ENCODE data around the gene GUCY2C. TPM values are rescaled to one million over a fixed set of nuclear protein-coding genes. Genes with fewer than 3 reads are reported as not detected.

The GUCY2C gene
- polyA plus RNA-seq, 1 experiment, result not detected

DNA sequence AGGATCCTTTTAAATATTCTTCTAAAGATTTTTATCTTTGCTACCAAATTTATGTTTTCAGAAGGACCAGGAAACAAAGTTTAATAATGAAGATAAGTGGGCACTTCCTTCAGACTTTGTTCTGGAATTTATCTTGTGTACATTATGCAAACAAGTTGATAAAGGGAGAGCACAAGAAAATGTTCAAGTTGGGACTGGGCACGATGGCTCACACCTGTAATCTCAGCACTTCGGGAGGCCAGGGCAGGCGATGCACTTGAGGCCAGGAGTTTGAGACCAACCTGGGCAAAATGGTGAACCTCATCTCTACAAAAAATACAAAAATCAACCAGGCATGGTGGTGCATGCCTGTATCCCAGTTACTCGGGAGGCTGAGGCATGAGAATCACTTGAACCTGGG is 133.4 kb downstream of the GUCY2C start:
- Histone ChIP-seq H3K9me3 (ENCODE audit: control insufficient read depth, insufficient read depth, low read length) (peaks cover 4% of the 10 kb centered on the region; the same call in 1 of the 2 replicates), H3K27ac (ENCODE audit: low read depth, low read length) (no peak overlapping the region), H3K4me3 (ENCODE audit: low read depth, low read length) (no peak overlapping the region), H3K27me3 (ENCODE audit: control insufficient read depth, insufficient read depth, low read length) (peaks cover 3% of the 10 kb centered on the region)
- ChIA-PET POLR2A (no interaction called here), CTCF (interaction anchor here (0.7 kb wide), 1 partner anchor 377 kb away, joined by 4 read pairs; no protein-coding TSS in a partner anchor)
- TF ChIP-seq, protein P1, sequence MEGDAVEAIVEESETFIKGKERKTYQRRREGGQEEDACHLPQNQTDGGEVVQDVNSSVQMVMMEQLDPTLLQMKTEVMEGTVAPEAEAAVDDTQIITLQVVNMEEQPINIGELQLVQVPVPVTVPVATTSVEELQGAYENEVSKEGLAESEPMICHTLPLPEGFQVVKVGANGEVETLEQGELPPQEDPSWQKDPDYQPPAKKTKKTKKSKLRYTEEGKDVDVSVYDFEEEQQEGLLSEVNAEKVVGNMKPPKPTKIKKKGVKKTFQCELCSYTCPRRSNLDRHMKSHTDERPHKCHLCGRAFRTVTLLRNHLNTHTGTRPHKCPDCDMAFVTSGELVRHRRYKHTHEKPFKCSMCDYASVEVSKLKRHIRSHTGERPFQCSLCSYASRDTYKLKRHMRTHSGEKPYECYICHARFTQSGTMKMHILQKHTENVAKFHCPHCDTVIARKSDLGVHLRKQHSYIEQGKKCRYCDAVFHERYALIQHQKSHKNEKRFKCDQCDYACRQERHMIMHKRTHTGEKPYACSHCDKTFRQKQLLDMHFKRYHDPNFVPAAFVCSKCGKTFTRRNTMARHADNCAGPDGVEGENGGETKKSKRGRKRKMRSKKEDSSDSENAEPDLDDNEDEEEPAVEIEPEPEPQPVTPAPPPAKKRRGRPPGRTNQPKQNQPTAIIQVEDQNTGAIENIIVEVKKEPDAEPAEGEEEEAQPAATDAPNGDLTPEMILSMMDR (IDR thresholded peaks at IDR 0.05; ENCODE audit: low read depth, low read length), result no peak
- no peak for DNase-seq (ENCODE audit: low read depth, low spot score)

Other genes with a start within 250 kb of the GUCY2C start
- gene PLBD1, start 128.7 kb downstream of the GUCY2C start, polyA plus RNA-seq (2011; rRNA removed), result 0.31 and 0.37 TPM in 2 replicates
- gene WBP11, start 106.9 kb upstream of the GUCY2C start, polyA plus RNA-seq (2011; rRNA removed), result 13.2 and 16.5 TPM in 2 replicates
- 0.57 and 1.0 TPM in 2 replicates for gene C12orf60, start 107.1 kb upstream of the GUCY2C start, polyA plus RNA-seq (2011; rRNA removed)
- gene SMCO3, start 117.6 kb upstream of the GUCY2C start, polyA plus RNA-seq (2011; rRNA removed), result 0.05 TPM in 1 of 2 replicates, not detected in the other
- not detected in 2 replicates for gene ART4, start 146.9 kb upstream of the GUCY2C start, polyA plus RNA-seq (2011; rRNA removed)
- gene MGP, start 189.3 kb upstream of the GUCY2C start, polyA plus RNA-seq (2011; rRNA removed), result 3.9 and 4.0 TPM in 2 replicates
- not detected in 2 replicates for gene ERP27, start 241.9 kb upstream of the GUCY2C start, polyA plus RNA-seq (2011; rRNA removed)